Measurements from ENCODE around the gene SLCO3A1.
A peak's percentile ranks its signal among the peaks of the same experiment; 100 is the strongest.

The SLCO3A1 gene

GRCh38 chr15:91862891-91863504 lies 9.5 kb downstream of the SLCO3A1 start:
- no peak for DNase-seq

- no peak for DNase-seq
These were observed 10.2 kb downstream of the SLCO3A1 start for GRCh38 chr15:91863621-91864255.

- no peak for DNase-seq
These were observed 11.2 kb downstream of the SLCO3A1 start for GRCh38 chr15:91864664-91865063.

- DNase-seq: no peak
These were observed 12.0 kb downstream of the SLCO3A1 start for GRCh38 chr15:91865486-91865885.

- DNase-seq: no peak
These were observed 12.4 kb downstream of the SLCO3A1 start for GRCh38 chr15:91865950-91866349.

- DNase-seq: peak; percentile 47
These were observed 12.9 kb downstream of the SLCO3A1 start for GRCh38 chr15:91866371-91866905.

GRCh38 chr15:91866971-91867372 lies 13.5 kb downstream of the SLCO3A1 start:
- DNase-seq: no peak

- no peak for DNase-seq
These were observed 14.1 kb downstream of the SLCO3A1 start for GRCh38 chr15:91867581-91868026.

GRCh38 chr15:91870876-91871537 lies 17.5 kb downstream of the SLCO3A1 start:
- DNase-seq: no peak

GRCh38 chr15:91871837-91872236 lies 18.3 kb downstream of the SLCO3A1 start:
- DNase-seq: no peak

- no peak for DNase-seq
These were observed 19.0 kb downstream of the SLCO3A1 start for GRCh38 chr15:91872356-91873137.

- DNase-seq: no peak
These were observed 19.6 kb downstream of the SLCO3A1 start for GRCh38 chr15:91873138-91873536.

- no peak for DNase-seq
These were observed 20.7 kb downstream of the SLCO3A1 start for GRCh38 chr15:91874171-91874570.

- no peak for DNase-seq
These were observed 21.6 kb downstream of the SLCO3A1 start for GRCh38 chr15:91874992-91875660.

- DNase-seq: no peak
These were observed 22.7 kb downstream of the SLCO3A1 start for GRCh38 chr15:91876187-91876586.

- DNase-seq: no peak
These were observed 24.9 kb downstream of the SLCO3A1 start for GRCh38 chr15:91878319-91878870.

GRCh38 chr15:91879158-91879557 lies 25.6 kb downstream of the SLCO3A1 start:
- no peak for DNase-seq

- no peak for DNase-seq
These were observed 26.9 kb downstream of the SLCO3A1 start for GRCh38 chr15:91880373-91880772.

GRCh38 chr15:91881569-91882297 lies 28.2 kb downstream of the SLCO3A1 start:
- DNase-seq: no peak

GRCh38 chr15:91882858-91883586 lies 29.5 kb downstream of the SLCO3A1 start:
- no peak for DNase-seq

GRCh38 chr15:91884606-91885005 lies 31.1 kb downstream of the SLCO3A1 start:
- no peak for DNase-seq

All from CD4-positive, alpha-beta T cell treated with Interleukin-10 for 1 hour (primary cell).